ENCODE data around the gene ZNF341. TPM values are rescaled to one million over a fixed set of nuclear protein-coding genes. Genes with fewer than 3 reads are reported as not detected.

Gene ZNF341
- total RNA-seq, 1 donor from 2014 or later: 6.7 TPM

DNA sequence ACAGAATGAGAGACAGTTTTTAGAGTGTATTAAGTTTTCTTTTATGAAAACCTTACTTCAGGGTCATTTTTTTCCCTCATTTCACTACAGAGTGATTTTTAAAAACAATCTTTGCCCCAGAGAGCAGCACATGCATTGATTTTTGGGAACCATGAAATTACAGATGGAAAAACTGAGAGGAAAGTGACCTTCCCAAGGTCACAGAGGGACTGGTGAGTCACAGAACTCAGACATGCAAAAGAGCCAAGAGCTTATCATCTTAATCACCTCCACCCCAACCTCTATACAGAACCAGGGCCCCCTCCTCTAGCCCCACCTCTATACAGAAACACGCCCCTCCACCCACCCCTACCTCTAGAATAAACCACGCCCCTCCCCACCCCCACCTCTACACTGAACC is 22.4 kb upstream of the ZNF341 start:
- Mint-ChIP-seq H3K4me3 (no peak overlapping the region), H3K4me1 (ENCODE audit: low read depth) (peaks cover 28% of the 10 kb centered on the region), H3K36me3 (ENCODE audit: low read depth) (peaks cover 17% of the 10 kb centered on the region), H3K9me3 (no peaks in the 10 kb centered on the region), H3K27me3 (ENCODE audit: insufficient read depth) (no peaks in the 10 kb centered on the region), H3K27ac (peak overlapping the region; percentile 84)
- intact Hi-C loops (cut with micrococcal nuclease): loop anchor here (1.0 kb wide), 2 partner anchors 11 to 23 kb away; partner anchors contain the start of genes E2F1 and PXMP4
- DNase-seq (ENCODE audit: low spot score): no peak

DNA sequence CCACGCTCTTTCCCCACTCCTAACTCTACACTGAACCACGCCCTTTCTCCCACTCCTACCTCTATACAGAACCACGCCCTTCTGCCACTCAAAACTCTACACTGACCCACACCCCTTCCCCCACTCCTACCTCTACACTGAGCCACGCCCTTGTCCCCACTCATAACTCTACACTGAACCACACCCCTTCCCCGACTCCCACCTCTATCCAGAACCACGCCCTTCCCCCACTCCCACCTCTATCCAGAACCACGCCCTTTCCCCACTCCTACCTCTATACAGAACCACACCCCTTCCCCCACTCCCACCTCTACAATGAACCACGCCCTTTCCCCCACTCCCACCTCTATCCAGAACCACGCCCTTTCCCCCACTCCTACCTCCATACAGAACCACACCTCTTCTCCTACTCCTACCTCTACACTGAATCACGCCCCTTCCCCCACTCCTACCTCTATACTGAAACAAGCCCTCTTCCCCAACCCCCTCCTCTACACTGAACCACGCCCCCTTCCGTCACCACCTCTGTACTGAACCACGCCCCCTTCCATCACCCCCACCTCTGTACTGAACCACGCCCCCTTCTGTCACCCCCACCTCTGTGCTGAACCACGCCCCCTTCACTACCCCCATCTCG is 21.8 kb upstream of the ZNF341 start:
- no peak overlapping the region for H3K4me3 Mint-ChIP-seq
- no peaks in the 10 kb centered on the region for H3K9me3 Mint-ChIP-seq
- no peak for DNase-seq (ENCODE audit: low spot score)
- no peaks in the 10 kb centered on the region for H3K27me3 Mint-ChIP-seq (ENCODE audit: insufficient read depth)
- intact Hi-C loops (cut with micrococcal nuclease): loop anchor here (1.0 kb wide), 2 partner anchors 10 to 24 kb away; partner anchors contain the start of genes E2F1 and PXMP4
- H3K4me1 Mint-ChIP-seq (ENCODE audit: low read depth): peaks cover 28% of the 10 kb centered on the region
- H3K36me3 Mint-ChIP-seq (ENCODE audit: low read depth): peaks cover 17% of the 10 kb centered on the region
- peak overlapping the region; percentile 48 for H3K27ac Mint-ChIP-seq

DNA sequence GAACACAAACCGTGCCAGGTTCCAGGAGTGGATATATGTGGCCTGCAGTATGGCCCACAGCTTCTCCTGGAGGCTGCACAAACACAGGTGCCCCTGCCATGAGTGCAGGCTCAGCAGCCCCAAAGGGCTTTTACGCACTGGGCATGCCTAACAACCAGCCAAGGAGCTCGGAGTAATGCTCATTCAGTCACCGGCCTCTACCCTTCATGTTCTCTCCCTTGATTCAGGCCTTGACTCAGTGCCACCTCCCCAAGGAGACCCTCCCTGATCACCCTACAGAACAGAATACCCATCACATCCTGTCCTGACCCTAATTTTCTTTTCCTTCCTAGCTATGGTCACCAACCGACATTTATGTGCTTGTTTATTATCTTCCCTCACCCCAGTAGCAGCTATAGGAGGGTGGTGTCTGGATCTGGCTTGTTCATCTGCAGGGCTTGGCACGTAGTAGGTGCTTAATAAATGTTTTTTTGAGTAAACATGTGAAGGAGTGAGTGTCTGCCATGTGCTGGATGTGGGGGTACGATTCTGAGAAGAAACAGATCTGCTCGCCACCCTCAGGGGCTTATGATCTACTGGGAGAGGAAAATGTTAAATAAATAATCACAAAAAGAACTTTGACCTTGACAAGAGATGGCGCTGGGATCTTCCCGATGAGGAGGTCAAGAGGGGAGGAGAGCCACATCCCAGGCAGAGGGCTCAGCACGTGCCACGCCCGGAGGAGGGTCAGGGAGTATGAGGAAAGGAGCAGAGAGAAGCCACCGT is 20.9 kb upstream of the ZNF341 start:
- Mint-ChIP-seq H3K27ac (no peak overlapping the region), H3K4me1 (ENCODE audit: low read depth) (peaks cover 28% of the 10 kb centered on the region), H3K9me3 (no peaks in the 10 kb centered on the region), H3K27me3 (ENCODE audit: insufficient read depth) (no peaks in the 10 kb centered on the region), H3K36me3 (ENCODE audit: low read depth) (peaks cover 17% of the 10 kb centered on the region), H3K4me3 (no peak overlapping the region)
- intact Hi-C loops (cut with micrococcal nuclease): no loop called here
- no peak for DNase-seq (ENCODE audit: low spot score)

DNA sequence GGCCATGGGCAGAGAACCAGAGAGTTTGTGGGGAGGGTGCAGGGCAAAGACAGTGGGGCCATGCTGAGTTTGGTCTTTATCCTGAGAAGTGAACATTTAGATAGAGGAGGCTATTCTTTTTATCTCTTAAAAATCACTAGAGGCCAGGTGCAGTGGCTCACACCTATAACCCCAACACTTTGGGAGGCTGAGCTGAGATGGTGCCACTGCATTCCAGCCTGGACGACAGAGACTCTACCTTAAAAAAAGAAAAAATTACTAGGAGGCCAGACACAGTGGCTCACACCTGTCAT is 20.4 kb upstream of the ZNF341 start:
- peaks cover 34% of the 10 kb centered on the region for H3K4me1 Mint-ChIP-seq (ENCODE audit: low read depth)
- H3K36me3 Mint-ChIP-seq (ENCODE audit: low read depth): peaks cover 20% of the 10 kb centered on the region
- intact Hi-C loops (cut with micrococcal nuclease): no loop called here
- no peak overlapping the region for H3K4me3 Mint-ChIP-seq
- no peak overlapping the region for H3K27ac Mint-ChIP-seq
- H3K9me3 Mint-ChIP-seq: no peaks in the 10 kb centered on the region
- H3K27me3 Mint-ChIP-seq (ENCODE audit: insufficient read depth): no peaks in the 10 kb centered on the region
- DNase-seq (ENCODE audit: low spot score): no peak

DNA sequence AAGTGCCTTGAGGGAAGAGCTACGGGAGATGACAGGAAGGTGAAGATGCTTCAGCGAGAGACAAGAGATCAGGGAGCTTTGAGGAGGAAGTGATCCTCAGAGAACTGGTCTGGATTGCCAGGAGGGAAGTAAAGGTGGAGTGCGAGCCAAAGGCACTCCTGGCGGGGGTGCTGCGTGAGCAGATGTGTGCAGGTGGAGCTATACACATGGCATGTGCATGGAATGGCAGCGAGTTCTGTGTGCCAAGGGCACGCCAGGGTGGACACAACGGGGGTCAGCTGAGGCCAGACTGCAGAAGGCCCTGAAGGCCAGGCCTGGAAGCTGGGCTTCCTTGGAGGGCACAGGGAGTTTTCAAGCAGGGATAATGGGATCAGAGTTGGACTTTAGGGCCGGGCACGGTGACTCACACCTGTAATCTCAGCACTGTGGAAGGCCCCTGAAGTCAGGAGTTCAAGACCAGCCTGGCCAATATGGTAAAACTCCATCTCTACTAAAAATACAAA is 17.9 kb upstream of the ZNF341 start:
- Mint-ChIP-seq H3K36me3 (ENCODE audit: low read depth) (peaks cover 22% of the 10 kb centered on the region), H3K9me3 (no peaks in the 10 kb centered on the region), H3K4me3 (no peak overlapping the region), H3K27me3 (ENCODE audit: insufficient read depth) (no peaks in the 10 kb centered on the region), H3K27ac (no peak overlapping the region), H3K4me1 (ENCODE audit: low read depth) (peaks cover 44% of the 10 kb centered on the region)
- DNase-seq (ENCODE audit: low spot score): no peak
- intact Hi-C loops (cut with micrococcal nuclease): no loop called here

DNA sequence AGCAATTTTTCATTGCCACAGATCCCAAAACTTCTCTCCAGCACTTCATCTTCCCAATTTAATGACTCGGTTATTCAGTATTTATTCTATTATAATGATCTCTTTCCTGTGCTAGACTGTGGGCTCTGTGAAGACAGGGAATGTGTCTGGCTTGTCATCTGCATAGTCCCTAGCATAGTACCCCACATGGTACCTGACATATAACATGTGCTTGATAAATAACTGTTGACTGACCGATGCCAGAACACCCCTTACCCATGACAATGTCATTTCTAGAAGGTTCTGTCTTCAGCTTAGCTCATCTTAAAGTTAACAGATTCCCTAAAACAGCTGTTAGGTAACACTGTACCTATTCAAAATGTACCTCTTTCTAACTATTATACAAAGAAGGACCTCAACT is 15.3 kb upstream of the ZNF341 start:
- Mint-ChIP-seq H3K36me3 (ENCODE audit: low read depth) (peaks cover 14% of the 10 kb centered on the region), H3K4me3 (no peak overlapping the region), H3K4me1 (ENCODE audit: low read depth) (peaks cover 31% of the 10 kb centered on the region), H3K27me3 (ENCODE audit: insufficient read depth) (no peaks in the 10 kb centered on the region), H3K27ac (no peak overlapping the region), H3K9me3 (peaks cover 3% of the 10 kb centered on the region)
- intact Hi-C loops (cut with micrococcal nuclease): no loop called here
- no peak for DNase-seq (ENCODE audit: low spot score)

DNA sequence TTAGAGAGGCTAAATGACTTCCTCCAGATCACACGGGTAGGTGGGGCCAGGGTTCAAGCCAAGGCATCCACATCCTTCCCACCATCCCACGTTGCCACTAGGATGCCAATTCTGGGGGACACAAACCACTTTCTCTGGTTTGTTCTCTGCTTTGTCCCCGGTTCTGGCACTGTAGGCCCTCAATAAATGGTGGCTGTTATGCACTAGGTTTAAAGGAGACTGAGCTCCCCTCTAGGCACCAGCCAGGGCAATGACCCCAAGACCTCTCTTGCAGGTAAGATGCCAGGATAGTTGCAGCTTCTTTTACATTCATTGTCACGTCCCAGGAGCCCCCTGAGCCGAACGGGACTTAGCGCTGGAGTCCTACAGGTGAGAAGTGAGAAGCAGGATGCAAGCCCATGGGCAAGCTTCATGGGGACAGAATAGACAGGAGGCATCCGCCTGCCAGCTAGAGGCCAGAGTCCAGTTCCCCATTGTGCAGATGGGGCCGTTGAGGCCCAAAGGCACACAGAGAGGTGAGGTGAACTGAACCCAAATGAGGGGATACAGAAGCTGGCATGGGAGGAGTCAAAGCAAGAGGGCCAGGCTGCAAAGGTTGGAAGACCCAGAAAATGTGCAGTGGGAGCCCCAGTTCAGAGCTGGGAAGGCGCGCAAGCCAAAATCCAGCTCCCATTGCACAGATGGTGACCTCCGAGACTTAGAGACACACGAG is 12.4 kb upstream of the ZNF341 start:
- H3K4me3 Mint-ChIP-seq: peak overlapping the region; percentile 85
- no peaks in the 10 kb centered on the region for H3K27me3 Mint-ChIP-seq (ENCODE audit: insufficient read depth)
- H3K9me3 Mint-ChIP-seq: peaks cover 3% of the 10 kb centered on the region
- peaks cover 7% of the 10 kb centered on the region for H3K36me3 Mint-ChIP-seq (ENCODE audit: low read depth)
- intact Hi-C loops (cut with micrococcal nuclease): no loop called here
- H3K4me1 Mint-ChIP-seq (ENCODE audit: low read depth): peaks cover 30% of the 10 kb centered on the region
- peak overlapping the region; percentile 93 for H3K27ac Mint-ChIP-seq
- DNase-seq (ENCODE audit: low spot score): no peak

DNA sequence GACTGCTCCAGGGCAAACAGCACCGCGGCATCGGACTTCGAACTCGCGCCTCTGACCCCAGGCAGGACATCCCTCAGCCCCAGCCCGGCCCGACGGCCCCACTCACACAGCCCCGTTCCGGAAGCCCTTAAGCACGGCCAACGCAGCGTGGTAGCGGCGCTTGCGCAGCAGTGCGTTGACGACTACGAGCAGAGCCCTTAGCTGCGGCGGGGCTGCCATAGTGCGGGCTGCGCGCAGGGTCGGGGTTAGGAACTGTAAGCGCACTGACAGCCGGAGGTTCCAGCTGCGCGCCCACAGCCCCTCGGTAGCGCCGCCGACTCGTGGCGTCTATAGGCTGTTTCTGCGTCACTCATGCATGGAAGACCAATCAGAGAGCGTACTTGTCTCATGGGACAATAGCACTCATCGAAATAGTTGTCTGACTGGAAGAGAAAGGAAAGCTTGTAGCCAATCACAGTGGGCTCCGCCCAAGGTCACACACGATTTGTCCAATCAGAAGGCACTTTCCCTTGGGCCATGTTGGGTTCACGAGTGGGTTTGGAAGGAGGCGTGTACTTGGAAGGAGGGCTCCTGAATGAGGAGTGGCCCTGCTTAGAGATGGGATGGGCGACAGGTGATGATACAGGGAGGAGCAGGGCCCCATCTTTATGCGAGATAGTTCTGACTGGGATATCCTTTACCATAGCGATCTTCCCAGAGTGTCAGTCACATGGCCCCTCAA is 11.6 kb upstream of the ZNF341 start, which contains the start of gene PXMP4:
Gene PXMP4, minus strand, starts transcription at position 322 of the 721 bp plus-strand sequence. Its CDS starts 103 bp downstream, at position 219.
- Mint-ChIP-seq H3K36me3 (ENCODE audit: low read depth) (peaks cover 7% of the 10 kb centered on the region), H3K27me3 (ENCODE audit: insufficient read depth) (no peaks in the 10 kb centered on the region), H3K27ac (peak within 1 kb of the TSS; percentile 93), H3K4me3 (peak within 1 kb of the TSS; percentile 85), H3K4me1 (ENCODE audit: low read depth) (peaks cover 30% of the 10 kb centered on the region), H3K9me3 (peaks cover 3% of the 10 kb centered on the region)
- DNase-seq (ENCODE audit: low spot score): peak; percentile 88
- intact Hi-C loops (cut with micrococcal nuclease): loop anchor here (1.0 to 5.0 kb wide), 8 partner anchors 11 to 272 kb away; partner anchors contain the start of genes ACTL10, CBFA2T2, CHMP4B and E2F1

DNA sequence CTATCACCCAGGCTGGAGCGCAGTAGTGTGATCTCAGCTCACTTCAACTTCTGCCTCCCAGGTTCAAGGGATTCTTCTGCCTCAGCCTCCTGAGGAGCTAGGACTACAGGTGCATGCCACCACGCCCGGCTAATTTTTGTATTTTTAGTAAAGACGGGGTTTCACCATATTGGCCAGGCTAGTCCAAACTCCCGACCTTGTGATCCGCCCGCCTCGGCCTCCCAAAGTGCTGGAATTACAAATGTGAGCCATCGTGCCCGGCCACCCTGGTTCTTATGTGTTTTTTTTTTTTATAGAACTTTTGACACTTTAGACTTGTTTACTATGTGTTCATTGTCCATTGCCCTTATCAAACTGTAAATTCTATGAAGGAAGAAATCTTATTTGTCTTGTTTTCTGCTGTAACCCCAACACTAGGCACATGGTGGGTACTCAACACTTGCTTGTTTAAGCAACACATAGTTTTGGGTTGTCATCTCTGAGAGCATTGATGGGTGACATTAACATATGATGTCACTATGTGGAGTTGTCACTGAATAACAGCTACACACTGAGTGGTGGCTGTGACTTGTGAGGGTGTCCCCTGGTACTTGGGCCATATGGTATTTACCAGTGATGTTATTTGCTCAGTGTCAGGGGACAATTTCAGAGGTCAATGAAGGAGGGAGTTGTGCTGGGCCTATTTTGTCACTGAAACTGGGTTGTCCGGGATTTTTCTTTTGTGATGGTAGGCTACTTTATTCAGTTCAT is 10.2 kb upstream of the ZNF341 start:
- Mint-ChIP-seq H3K27ac (no peak overlapping the region), H3K36me3 (ENCODE audit: low read depth) (peaks cover 4% of the 10 kb centered on the region), H3K4me3 (peak overlapping the region; percentile 17), H3K9me3 (peaks cover 3% of the 10 kb centered on the region), H3K27me3 (ENCODE audit: insufficient read depth) (no peaks in the 10 kb centered on the region), H3K4me1 (ENCODE audit: low read depth) (peaks cover 22% of the 10 kb centered on the region)
- no peak for DNase-seq (ENCODE audit: low spot score)
- intact Hi-C loops (cut with micrococcal nuclease): loop anchor here (2.0 to 5.0 kb wide), 2 partner anchors 231 to 271 kb away; partner anchors contain the start of genes CBFA2T2 and RALY

DNA sequence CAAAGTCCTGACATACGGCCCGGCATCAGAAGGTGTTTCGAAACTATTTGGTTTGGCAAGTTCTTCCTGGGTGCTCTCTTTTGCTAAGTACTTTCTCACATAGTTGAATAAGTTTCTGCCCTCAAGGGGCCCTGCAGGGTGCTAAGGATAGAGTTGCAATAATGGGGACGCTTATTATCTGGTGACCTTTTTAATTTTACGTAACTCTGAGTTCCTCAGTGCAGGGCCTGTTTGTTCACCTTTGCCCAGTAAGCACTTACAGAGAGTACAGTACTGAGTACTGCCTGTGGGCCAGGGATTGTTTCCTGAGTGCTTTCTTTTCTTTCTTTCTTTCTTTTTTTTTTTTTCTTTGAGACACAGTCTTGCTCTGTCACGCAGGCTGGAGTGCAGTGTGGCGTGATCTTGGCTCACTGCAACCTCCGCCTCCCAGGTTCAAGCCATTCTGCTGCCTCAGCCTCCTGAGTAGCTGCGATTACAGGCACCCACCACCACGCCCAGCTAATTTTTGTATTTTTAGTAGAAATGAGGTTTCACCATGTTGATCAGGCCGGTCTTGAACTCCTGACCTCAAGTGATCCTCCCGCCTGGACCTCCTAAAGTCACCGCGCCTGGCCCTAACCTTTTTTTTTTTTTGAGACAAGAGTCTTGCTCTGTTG is 7.2 kb upstream of the ZNF341 start:
- no peak overlapping the region for H3K27ac Mint-ChIP-seq
- DNase-seq (ENCODE audit: low spot score): no peak
- H3K27me3 Mint-ChIP-seq (ENCODE audit: insufficient read depth): no peaks in the 10 kb centered on the region
- H3K4me1 Mint-ChIP-seq (ENCODE audit: low read depth): peaks cover 6% of the 10 kb centered on the region
- H3K9me3 Mint-ChIP-seq: peaks cover 3% of the 10 kb centered on the region
- peaks cover 1% of the 10 kb centered on the region for H3K36me3 Mint-ChIP-seq (ENCODE audit: low read depth)
- intact Hi-C loops (cut with micrococcal nuclease): loop anchor here (5.0 kb wide), 1 partner anchor 268 kb away; the partner anchor contains the start of gene RALY
- no peak overlapping the region for H3K4me3 Mint-ChIP-seq

DNA sequence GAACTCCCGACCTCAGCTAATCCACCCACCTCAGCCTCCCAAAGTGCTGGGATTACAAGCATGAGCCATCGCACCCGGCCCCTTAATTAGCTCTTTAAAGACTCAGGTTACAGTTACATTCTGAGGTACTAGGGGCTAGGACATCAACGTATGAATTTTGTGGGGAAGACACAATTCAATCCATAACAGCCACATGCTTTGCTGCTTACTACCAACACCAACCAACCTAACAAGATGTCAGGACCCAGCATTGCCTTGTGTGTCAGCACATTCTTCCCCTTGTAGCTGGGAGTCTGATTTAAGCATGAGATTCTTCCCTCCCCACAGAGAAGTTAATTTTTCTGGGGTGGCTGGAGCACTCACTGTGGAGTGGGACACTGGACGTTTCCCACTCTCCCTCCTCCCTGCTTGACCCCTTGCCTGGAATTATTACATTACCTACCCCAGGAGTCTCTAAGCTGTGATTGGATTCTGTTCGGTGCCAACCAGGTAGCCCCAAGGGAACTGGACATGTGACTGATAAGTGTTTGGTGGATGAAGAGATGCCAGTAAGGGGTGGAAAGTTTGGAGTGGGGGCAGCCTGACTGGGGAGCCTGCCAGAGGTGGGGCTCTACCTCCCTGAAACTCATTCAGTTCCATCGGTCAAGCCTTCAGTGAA is 6.1 kb upstream of the ZNF341 start:
- DNase-seq (ENCODE audit: low spot score): no peak
- no peaks in the 10 kb centered on the region for H3K36me3 Mint-ChIP-seq (ENCODE audit: low read depth)
- H3K27ac Mint-ChIP-seq: no peak overlapping the region
- H3K4me3 Mint-ChIP-seq: no peak overlapping the region
- no peaks in the 10 kb centered on the region for H3K9me3 Mint-ChIP-seq
- intact Hi-C loops (cut with micrococcal nuclease): no loop called here
- H3K4me1 Mint-ChIP-seq (ENCODE audit: low read depth): peaks cover under 1% of the 10 kb centered on the region
- no peaks in the 10 kb centered on the region for H3K27me3 Mint-ChIP-seq (ENCODE audit: insufficient read depth)

Measured in activated T-helper 1 cell treated with anti-CD3 and anti-CD28 coated beads, Interleukin-12 subunit alpha, Interleukin-12 subunit beta, Interleukin-2, Interleukin-4 antibody, amounts not matched to agents 30 ng/mL and 10 ng/mL and 1 ng/mL, durations not matched to agents 14 hours and 24 hours and 36 hours (primary cell).